Stimulated activated naive CD4-positive, alpha-beta T cell (primary cell): ENCODE results near the gene GAD1.

ENCODE experiments used
- DNase-seq, 6 experiments: peaks; one replicate each; lab custom pipeline; 2025; lab: John Stamatoyannopoulos, UW

Gene GAD1

DNA sequence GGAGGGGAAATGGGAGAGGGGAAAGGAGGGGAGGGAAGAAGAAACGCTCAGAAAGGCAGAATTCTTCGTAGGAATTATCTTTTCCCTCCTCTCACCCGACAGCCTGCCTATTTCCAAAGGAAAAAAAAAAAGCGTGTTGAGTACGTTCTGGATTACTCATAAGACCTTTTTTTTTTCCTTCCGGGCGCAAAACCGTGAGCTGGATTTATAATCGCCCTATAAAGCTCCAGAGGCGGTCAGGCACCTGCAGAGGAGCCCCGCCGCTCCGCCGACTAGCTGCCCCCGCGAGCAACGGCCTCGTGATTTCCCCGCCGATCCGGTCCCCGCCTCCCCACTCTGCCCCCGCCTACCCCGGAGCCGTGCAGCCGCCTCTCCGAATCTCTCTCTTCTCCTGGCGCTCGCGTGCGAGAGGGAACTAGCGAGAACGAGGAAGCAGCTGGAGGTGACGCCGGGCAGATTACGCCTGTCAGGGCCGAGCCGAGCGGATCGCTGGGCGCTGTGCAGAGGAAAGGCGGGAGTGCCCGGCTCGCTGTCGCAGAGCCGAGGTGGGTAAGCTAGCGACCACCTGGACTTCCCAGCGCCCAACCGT, at the start of gene GAD1:
GAD1 (plus strand) TSS at position 384 of the 589 bp plus-strand sequence. CDS start 1,705 bp downstream, outside the sequence.
- peak in 5 of 6 experiments; percentile 12 to 24 (median 22) for DNase-seq

DNA sequence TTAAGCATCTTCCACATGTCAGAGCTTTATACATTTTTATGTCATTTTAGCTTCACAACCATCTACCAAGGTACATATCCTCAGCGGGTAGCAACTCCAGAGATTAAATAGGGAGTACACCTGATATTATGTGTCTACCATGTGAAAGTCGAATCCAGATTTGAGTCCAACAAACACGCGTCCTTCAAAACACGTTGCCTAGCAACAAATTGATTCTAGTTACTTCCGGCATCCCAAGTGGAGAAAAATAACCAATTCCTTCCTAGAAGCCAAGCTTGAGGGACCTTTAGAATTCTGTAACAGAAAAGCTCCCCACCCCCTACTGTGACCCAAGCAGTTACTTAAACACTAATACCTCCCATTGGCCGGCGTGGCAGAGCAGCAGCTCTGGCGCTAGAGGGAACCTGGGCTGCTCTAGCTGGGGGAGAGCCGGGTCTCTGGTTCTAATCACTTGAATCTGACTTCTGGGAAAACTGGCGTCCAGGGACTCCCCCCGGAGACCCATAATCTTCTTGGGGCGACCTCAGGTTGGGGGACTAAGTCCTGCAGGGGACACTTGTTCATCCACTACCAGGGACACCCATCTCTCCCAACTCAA, 46.6 kb upstream of the GAD1 start, which contains the start of gene ERICH2:
ERICH2 (plus strand) TSS at position 371 of the 598 bp plus-strand sequence. CDS start 304 bp downstream, outside the sequence.
- peak in 4 of 6 experiments; percentile 21 to 67 (median 40) for DNase-seq

DNA sequence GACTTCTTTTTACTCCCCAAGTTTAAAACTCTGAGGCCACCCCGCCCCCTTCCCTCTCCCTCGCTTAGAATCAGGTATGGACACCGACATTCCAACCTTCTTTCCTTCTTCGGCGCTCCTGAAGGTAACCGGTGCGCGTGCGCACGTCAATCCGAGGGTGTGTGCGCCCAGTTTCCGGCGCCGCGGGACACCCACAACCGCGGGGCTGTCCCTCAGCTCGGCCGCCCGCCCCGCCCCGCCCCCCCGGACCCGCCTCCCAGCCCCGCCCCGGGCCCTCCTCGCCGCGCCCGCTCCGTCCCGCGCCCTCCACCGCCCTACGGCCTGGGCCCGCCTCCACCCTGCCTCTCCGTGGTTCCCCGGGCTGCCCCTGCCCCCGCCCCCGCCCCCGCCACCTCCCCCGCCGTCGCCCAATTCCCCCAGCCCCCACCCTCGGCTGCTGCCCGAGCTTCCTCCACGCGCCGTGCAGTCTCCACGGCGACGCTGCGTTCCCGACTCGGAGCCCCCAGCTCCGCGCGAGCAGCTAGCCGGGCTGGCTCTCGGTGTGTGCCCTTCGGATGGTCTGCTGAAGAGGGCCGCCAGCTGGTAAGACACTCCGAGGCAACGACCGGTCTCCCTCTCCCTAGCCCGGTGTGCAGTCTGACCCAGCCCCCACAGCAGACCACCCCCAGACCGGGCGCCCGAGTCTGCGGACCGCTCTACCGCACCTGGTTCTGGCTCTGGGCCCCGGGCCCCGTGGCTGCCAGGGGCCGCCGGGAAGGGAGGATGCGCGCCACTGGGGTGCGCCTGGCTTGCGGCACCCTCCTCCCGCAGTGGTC, 45.9 kb upstream of the GAD1 start:
- peak; percentile 38 to 68 (median 54) for DNase-seq

DNA sequence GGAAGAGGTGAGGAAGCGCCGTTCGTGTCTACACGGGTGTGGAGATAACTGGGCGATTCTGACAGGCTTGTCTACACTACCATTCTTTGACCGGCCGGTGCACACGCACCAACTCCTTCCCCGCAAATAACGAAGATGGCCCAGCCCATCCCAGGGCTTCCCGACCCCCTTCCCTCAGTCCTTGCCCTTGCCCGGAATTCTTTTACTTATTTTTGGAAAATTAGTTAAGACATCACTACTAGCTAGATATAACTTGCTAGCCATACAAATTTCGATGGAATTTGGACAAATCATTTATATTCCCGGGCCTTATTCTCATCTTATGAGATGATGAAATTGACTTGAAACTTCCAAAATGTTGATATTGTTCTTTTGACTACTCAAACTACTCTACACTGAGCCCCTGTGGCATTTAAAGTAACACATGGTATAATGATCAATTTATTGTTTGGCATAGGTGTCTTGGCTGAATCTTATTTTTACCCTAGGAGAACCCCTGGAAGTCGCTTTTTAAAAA, 45.2 kb upstream of the GAD1 start:
- DNase-seq, result no peak

DNA sequence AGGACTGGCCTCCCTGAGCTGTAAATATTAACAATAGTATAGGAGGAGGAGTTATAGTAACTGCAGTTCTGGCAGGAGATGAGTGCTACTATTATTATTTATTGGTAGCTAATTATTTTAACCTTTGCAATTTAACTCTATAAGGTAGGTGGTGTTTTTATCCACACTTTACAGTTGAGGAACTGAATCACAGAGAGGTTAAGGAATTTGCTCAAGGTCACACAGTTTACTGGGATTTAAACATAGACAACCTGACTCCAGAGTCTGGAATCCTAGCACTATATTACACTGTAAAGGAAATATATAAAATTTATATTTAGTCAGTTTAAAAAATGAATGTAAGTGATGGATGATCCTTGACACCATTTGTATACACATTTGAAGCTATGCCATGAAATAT, 44.4 kb upstream of the GAD1 start:
- DNase-seq, result no peak

DNA sequence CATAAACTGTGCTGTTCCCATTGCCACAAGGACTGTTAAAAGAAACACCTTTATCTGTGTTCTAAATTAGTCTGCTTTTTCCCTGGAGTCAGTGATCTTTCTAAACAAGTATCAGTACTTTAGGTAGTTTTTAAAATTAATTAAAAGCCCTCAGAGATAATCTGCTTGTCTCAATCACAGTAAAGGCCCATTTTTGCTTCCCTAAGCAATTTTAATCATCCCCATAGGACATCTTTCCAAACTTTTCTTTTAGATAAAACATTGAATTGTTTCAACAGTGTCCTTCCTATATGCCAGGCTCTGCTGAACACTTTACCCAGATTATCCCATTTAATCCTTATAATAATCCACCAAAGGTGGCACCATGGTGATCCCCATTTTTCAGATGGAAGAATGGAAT, 42.6 kb upstream of the GAD1 start:
- no peak for DNase-seq

DNA sequence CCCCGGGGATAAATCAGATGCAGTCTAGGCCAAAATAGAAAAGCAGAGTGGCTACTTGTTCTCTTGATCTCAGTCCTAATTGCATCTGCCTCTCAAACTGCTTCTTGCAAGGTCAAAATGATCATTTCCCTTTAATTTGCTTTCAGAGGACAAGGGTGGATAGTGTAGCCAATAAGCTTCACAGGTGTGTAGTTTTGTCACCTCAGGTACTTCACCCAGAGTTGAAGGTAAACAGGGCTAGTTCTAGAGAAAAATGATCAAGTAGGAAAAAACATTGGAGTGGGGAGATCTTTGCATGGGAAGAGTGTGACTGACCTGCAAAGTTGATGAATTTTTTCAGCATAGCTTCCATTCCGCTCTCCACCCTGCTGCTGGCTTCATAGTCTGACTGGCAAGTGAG, 37.8 kb upstream of the GAD1 start:
- no peak for DNase-seq

DNA sequence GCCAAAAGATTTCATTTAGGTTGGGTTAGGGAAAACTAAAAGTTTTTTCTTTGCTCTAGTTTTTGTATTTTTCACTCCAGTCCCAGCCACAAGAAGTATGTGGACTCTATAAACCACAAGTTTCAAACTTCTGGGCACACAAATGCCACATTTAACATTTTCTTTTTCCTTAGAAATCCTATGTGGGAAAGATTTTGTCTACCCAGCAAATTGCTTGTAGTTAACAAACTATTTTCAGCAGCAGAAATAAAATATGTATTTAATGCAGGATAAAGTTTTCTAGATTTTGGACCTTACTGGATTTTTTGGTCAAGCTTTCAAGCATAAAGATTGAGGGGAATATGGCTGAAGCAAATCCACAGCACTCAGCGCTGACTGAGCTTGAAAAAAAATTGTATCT, 37.4 kb upstream of the GAD1 start:
- DNase-seq, result no peak

DNA sequence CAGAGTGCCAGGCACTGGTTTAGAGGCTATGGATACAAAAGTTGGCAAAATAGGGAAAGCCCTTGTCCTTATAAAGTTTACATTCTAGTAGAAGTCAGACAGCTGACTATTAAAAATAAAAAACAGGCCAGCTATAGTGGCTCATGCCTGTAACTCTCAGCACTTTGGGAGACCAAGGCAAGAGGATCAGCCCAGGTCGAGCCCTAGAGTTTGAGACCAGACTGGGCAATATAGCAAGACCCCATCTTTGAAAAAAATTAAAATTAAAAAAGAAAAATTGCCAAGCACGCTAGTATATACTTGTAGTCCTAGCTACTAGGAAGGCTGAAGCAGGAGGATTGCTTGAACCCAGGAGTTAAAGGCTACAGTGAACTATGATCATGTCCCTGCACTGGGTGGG, 34.0 kb upstream of the GAD1 start:
- DNase-seq, result no peak

DNA sequence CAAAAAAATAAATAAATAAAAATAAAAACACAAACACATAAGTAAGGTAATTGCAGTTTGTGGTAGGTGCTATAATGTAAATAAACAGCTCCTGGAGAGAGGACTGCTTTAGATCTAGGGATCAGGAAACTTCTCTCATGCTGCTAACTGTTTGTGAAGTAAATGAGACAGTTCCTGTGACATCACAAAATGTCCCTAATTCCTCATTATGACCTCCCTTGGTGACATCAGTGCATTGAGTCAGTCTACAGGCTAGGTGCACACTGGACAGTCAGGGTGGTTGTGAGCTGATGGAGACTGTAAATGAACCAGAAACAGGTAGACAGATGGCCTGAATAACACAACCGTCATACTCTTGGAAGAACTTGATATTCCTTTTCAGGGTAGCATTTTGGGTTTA, 33.1 kb upstream of the GAD1 start:
- DNase-seq, result no peak

DNA sequence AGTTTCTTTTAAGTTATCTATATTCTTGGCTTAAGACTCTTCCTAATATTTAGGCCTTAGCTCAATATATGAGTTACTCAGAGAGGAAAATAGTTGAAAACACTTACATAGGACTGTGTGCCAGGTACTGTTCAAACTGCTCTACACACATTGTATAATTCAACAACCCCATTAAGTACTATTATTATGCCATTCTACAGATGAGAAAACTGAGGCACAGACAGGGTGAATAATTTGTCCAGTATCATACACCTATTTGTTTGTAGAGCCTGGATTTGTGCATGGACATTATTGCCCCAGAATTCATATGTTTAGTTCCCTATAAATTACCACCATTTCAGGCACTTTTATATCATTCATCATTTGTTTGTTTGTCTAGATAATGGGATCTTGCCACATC, 17.7 kb upstream of the GAD1 start:
- DNase-seq, result no peak

DNA sequence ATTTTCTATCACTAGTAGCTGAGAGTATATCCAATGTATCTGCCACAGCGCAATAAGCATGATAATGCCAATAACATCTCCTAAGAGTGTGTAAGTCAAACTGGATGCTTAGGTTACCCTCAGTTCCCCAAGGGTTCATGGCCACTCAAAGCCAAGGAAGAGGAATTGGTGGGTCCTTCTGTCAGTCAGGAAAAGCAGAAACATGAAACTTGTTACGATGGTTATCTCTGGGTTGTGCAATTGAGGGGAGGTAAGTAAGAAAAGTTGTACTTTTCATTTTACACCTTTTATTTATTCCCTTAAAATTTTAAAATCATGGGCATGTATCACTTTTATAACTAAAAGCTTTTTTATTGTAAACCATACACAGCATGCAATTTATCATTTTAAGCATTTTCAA, 10.1 kb upstream of the GAD1 start:
- no peak for DNase-seq

DNA sequence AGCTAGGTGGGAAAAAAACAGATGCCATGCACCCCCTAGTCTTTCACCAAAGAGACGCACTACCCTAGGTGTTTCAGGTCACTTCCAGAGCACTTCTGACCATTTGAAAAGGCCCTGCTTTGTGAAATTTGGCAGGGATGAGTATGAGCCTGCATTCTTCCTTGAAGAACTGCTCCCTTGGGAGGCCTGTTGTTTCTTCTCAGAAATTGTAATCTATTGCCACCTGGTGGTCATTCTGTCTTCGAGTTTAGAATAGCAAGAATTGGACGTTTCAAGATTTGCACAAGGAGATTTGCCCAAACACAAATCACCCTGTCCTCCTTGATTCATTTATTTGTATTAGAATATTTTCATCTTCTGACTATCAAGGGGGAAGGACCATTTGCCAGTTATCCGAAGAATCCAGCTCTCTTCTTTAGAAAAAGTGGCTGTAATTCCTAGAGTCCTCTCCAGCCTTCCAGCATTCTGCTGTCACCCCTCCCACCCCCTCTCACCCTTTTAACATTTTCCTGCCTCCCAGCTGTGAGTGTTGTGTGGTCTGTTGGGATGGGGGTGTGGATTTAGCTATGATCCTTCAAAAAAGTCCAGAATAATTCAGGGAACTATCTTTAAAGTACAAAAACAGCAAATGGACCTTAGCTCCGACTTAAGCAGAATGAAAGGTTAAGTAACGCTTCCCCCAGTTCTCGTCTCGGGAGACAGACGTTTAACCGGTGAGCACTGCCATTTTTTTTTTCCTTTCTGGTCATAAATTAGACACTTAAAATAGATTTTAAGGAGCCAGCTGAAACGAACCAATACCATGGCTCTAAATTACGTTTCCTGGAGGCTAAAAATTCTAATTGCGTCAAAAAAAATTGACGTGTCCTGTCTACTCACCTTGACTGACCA, 3.7 kb upstream of the GAD1 start:
- DNase-seq, result peak in 2 of 6 experiments; percentile 51 to 59

DNA sequence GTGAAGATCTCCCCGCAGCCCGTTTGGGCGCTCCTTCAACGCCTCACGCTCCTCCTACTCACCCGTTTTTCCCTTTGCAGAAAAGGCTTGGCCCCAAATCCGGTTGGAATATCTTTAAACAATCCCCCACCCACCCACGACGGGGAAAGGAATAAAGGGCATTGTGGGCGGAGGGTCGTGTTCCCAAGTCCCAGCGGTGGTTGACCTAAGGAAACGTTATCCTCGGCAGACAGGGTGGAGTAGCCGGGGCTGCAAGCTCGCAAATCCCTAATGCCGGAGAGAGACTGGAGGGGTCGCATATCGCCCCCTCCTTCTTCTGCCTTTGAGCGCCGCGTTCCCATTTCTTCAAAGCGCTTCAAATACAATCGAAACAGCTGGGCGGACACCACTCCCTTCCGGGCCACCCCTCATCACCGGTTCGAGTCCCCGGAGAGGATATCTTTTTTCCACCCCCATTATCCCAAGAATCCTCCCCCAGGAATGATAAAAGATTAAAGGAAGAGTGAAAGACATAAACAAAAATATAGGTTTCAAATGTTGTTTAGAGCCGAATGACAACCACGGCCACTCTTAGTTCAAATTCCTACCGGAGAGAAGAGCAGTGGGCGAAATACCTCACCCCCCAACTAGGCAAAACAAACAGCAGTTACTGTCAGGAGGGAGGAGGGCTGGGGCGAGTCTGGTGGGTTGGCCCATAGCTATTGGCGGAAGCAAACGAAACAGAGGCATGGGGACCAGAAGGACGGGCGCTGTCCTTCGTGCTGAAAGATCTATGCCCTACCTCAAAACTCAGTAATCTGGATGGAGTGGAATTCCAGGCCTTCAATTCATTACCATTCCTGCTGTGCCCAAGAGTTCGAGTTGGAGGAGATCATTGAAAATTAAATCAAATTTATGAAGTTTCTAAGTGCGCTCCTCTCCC, 2.8 kb upstream of the GAD1 start:
- DNase-seq, result peak in 3 of 6 experiments; percentile 7 to 29 (median 10)

DNA sequence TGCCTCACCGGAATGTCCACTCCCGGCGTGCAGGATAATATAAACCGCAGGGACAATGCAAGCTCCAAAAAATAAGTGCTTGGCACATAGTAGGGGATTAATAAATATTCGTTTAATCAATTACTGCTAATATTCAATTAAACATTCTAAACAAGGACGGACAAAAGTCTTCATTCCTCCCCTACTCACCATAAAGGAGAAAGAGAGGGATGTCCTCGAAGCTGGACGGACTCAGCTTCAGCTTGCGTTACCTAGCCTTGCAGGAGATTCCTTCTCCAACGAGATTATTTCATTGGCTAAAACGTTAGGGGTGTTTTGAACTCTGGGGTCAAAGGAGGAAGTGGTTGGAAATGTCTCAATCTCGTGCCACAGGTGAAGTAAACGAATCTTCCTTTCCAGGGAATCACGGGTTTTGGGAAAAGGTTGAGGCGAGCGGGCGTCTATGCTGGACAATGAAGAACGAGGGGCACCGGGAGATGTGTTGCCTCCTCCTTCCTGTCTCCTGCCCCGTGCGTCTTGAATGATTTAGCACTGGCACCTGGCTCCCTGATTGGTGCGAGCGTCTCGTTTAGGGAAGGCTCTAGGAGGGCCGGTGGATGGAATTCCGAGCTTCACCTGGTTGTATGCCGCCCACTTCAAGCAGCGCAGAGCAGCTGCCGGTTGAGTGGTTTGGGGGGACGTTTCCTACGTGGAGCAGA, 2.0 kb upstream of the GAD1 start:
- no peak for DNase-seq

DNA sequence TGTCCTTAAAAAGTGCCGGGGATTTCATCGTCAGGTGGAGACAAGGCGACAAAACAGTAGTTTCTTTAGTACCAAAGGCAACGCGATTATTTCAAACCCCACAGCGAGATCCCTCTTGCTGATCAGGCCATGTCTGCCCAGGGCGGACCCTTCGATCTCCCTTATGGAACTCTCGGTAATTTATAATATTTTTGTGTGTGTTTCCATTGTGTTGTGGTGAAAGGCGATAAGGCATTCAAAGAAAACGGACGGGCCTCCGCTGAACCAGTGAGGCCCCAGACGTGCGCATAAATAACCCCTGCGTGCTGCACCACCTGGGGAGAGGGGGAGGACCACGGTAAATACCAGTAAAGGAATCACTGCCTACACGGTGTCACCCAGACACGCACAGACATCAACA, 1.4 kb upstream of the GAD1 start:
- DNase-seq, result no peak

DNA sequence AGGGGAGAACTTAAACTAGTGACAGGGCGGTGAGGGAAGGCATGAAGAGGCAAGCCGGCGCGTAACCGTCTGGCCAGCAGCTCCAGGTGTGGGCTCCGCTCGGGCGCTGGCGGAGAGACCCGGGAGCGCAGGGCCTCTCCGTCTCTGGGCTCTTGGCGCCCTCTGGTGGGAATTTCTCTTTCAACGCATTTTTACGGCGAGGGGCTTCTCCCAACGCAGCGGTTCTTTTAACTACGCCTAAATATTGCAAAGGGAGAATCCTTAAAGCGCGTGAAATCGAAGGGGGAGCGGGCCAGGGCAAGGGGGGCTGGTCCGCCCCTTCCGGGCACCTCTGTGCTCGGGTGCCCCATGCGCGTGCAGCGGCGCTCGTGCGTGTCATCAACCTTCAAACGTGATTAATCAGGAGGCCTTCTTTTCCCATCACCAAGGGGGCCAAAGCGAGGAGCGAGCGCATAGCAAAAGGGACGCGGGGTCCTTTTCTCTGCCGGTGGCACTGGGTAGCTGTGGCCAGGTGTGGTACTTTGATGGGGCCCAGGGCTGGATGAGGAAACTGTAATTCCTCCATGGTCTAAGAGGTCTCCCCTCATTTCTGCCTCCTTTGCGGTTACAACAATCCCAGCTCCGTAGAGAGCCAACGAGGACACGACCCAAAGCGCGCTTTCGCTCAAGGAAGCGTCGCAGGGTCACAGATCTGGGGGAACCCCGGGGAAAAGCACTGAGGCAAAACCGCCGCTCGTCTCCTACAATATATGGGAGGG, 762 bp upstream of the GAD1 start:
- DNase-seq, result peak; percentile 11 to 74 (median 48)

DNA sequence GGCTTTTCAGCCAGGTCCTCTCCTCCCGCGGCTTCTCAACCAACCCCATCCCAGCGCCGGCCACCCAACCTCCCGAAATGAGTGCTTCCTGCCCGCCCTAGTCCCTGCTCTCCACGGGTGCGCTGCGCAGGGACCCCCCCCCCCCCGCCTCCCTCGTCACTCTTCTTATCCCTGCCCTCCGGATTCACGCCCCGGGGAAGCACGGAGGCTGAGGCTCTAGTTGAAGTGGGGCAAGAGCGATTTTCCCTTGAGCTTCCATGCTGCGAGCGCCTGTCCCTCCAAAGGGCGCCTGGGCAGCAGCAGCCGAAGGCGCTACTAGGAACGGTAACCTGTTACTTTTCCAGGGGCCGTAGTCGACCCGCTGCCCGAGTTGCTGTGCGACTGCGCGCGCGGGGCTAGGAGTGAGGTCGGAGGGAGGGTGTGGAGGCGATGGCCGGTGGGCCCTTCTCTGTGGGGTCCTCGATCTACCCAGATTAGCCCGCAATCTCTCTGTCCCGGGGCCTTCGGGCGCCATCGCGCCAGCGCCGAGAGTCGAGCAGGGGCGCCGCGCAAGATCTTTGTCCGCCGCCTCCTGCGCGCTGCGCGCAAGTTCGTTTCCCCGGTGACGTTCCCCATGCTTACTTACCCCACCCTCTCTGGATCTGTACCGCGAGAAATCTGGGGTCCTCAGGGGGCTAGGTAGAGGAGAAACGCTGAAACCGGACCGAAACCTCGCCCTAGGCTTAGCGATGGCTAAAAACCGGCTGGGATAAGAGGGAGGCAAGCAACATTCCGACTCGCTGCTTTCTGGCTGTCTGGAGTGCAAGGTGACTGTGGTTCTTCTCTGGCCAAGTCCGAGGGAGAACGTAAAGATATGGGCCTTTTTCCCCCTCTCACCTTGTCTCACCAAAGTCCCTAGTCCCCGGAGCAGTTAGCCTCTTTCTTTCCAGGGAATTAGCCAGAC, 677 bp downstream of the GAD1 start:
- peak in 1 of 6 experiments; percentile 31 for DNase-seq
